ENCODE measurements around the gene RABL2B. TPM values are rescaled to one million over a fixed set of nuclear protein-coding genes. Genes with fewer than 3 reads are reported as not detected.

RABL2B gene
- total and polyA plus RNA-seq, 2 experiments from 2014 or later, result 9.7 to 11.8 TPM

DNA sequence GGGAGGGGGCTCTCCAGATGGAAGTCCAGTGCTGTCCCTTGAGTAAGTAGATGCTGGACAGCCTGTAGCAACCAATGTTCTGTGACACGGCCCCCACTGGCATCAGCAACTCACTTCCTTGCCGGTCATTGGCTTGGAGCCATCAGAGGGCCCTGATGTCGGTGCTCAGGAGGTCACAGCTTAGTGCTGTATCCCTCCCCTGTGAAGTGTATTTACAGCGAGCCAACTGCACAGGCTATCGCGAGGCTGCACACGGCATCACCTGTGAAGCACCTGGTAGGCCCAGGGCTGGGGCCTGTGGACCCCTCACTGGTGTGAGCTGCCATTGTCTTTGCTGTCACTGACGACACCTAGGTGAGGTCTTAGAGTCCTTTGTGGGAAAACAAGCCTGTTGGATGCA, 58.8 kb downstream of the RABL2B start (continued):
- TF ChIP-seq, protein P1, sequence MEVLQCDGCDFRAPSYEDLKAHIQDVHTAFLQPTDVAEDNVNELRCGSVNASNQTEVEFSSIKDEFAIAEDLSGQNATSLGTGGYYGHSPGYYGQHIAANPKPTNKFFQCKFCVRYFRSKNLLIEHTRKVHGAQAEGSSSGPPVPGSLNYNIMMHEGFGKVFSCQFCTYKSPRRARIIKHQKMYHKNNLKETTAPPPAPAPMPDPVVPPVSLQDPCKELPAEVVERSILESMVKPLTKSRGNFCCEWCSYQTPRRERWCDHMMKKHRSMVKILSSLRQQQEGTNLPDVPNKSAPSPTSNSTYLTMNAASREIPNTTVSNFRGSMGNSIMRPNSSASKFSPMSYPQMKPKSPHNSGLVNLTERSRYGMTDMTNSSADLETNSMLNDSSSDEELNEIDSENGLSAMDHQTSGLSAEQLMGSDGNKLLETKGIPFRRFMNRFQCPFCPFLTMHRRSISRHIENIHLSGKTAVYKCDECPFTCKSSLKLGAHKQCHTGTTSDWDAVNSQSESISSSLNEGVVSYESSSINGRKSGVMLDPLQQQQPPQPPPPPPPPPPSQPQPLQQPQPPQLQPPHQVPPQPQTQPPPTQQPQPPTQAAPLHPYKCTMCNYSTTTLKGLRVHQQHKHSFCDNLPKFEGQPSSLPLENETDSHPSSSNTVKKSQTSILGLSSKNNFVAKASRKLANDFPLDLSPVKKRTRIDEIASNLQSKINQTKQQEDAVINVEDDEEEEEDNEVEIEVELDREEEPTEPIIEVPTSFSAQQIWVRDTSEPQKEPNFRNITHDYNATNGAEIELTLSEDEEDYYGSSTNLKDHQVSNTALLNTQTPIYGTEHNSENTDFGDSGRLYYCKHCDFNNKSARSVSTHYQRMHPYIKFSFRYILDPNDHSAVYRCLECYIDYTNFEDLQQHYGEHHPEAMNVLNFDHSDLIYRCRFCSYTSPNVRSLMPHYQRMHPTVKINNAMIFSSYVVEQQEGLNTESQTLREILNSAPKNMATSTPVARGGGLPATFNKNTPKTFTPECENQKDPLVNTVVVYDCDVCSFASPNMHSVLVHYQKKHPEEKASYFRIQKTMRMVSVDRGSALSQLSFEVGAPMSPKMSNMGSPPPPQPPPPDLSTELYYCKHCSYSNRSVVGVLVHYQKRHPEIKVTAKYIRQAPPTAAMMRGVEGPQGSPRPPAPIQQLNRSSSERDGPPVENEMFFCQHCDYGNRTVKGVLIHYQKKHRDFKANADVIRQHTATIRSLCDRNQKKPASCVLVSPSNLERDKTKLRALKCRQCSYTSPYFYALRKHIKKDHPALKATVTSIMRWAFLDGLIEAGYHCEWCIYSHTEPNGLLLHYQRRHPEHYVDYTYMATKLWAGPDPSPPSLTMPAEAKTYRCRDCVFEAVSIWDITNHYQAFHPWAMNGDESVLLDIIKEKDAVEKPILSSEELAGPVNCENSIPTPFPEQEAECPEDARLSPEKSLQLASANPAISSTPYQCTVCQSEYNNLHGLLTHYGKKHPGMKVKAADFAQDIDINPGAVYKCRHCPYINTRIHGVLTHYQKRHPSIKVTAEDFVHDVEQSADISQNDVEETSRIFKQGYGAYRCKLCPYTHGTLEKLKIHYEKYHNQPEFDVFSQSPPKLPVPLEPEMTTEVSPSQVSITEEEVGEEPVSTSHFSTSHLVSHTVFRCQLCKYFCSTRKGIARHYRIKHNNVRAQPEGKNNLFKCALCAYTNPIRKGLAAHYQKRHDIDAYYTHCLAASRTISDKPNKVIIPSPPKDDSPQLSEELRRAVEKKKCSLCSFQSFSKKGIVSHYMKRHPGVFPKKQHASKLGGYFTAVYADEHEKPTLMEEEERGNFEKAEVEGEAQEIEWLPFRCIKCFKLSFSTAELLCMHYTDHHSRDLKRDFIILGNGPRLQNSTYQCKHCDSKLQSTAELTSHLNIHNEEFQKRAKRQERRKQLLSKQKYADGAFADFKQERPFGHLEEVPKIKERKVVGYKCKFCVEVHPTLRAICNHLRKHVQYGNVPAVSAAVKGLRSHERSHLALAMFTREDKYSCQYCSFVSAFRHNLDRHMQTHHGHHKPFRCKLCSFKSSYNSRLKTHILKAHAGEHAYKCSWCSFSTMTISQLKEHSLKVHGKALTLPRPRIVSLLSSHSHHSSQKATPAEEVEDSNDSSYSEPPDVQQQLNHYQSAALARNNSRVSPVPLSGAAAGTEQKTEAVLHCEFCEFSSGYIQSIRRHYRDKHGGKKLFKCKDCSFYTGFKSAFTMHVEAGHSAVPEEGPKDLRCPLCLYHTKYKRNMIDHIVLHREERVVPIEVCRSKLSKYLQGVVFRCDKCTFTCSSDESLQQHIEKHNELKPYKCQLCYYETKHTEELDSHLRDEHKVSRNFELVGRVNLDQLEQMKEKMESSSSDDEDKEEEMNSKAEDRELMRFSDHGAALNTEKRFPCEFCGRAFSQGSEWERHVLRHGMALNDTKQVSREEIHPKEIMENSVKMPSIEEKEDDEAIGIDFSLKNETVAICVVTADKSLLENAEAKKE (CRISPR knock-in tag; IDR thresholded peaks at IDR 0.05), result no peak
- TF ChIP-seq EZH2 (IDR thresholded peaks at IDR 0.05; ENCODE audit: low read depth, unreplicated experiment), result no peak
- TF ChIP-seq CTCF (conservative IDR thresholded peaks at IDR 0.05; ENCODE audit: low read depth in 2 of 2), result no peak
- TF ChIP-seq STAT1 (IDR thresholded peaks at IDR 0.05; ENCODE audit: unreplicated experiment), result no peak
- no peak for TF ChIP-seq CREB1 (CRISPR knock-in tag; IDR thresholded peaks at IDR 0.05; ENCODE audit: low read depth)
- no peak for TF ChIP-seq ZNF331 (CRISPR knock-in tag; IDR thresholded peaks at IDR 0.05; ENCODE audit: low read depth)

- Histone ChIP-seq H3K27me3 (ENCODE audit: insufficient read depth) (peaks cover 50% of the 10 kb centered on the region), H3K4me1 (ENCODE audit: insufficient read depth) (0 out of 2 replicates have a peak, but pooled peaks cover 4% of the 10 kb centered on the region), H3K9me2 (ENCODE audit: insufficient read depth) (no peaks in the 10 kb centered on the region), H2AFZ (no peak overlapping the region), H3K4me3 (no peak overlapping the region), H3K36me3 (ENCODE audit: insufficient read depth) (no peaks in the 10 kb centered on the region), H4K20me1 (replicated peaks; ENCODE audit: insufficient read depth) (no peaks in the 10 kb centered on the region; the same call in 1 of the 2 replicates), H3K27ac (ENCODE audit: low read depth) (no peak overlapping the region), H3K4me2 (no peak overlapping the region), H3F3A (replicated peaks; ENCODE audit: low read depth) (no peaks in the 10 kb centered on the region), H3K79me2 (replicated peaks; ENCODE audit: insufficient read depth) (no peaks in the 10 kb centered on the region)
- Mint-ChIP-seq H3K4me3 (no peak overlapping the region), H3K9me3 (peaks cover 3% of the 10 kb centered on the region), H3K36me3 (ENCODE audit: low read depth) (no peaks in the 10 kb centered on the region; the same call in 2 of the 3 replicates), H3K27ac (no peak overlapping the region), H3K27me3 (ENCODE audit: insufficient read depth, low read depth, poor library complexity) (peaks cover 52% of the 10 kb centered on the region), H3K4me1 (peaks cover 4% of the 10 kb centered on the region; the same call in 2 of the 3 replicates)
- ATAC-seq (no peak), DNase-seq (ENCODE audit: low spot score) (no peak)
- TF ChIP-seq ZNF331 (CRISPR knock-in tag; IDR thresholded peaks at IDR 0.05; ENCODE audit: low read depth), result no peak
- no peak for TF ChIP-seq POLR2AphosphoS5 (IDR thresholded peaks at IDR 0.05; ENCODE audit: low read depth)
- TF ChIP-seq CTCF (conservative IDR thresholded peaks at IDR 0.05; ENCODE audit: low read depth in 2 of 2), result no peak
- no peak for TF ChIP-seq ETS1 (IDR thresholded peaks at IDR 0.05)
These were observed 59.4 kb downstream of the RABL2B start for GRCh38 chr22:50723991-50724390.

All from GM23338 (cell line).